Loucy (cell line): Measurements from ENCODE around the gene ARHGEF10L.

Source experiments
- H2AFZ ChIP-seq: fragments of 200-600 bp; sonication (generic); 2 replicates; pipeline ENCODE4 v1.6.0; 2016; ENCODE audit warnings: antibody characterized with exemption, mild to moderate bottlenecking, low read length, moderate library complexity
- H3F3A ChIP-seq: fragments of 200-600 bp; 2 replicates; pipeline ENCODE4 v1.6.0; 2016; ENCODE audit warnings: antibody characterized with exemption, low read depth, mild to moderate bottlenecking
- H3K27me3 ChIP-seq: fragments of 200-600 bp; sonication (generic); 2 replicates; pipeline ENCODE4 v1.6.1; 2014; ENCODE audit warnings: low read length, mild to moderate bottlenecking; ENCODE audit not compliant: insufficient read depth, poor library complexity, severe bottlenecking
- H3K36me3 ChIP-seq: fragments of 200-600 bp; sonication (generic); 2 replicates; pipeline ENCODE4 v1.6.1; 2016; ENCODE audit warnings: low read length; ENCODE audit not compliant: insufficient read depth
- H3K4me1 ChIP-seq: fragments of 200-600 bp; sonication (generic); 2 replicates; pipeline ENCODE4 v1.5.1; 2014; ENCODE audit warnings: low read length, mild to moderate bottlenecking; ENCODE audit not compliant: insufficient read depth, poor library complexity, severe bottlenecking
- H3K4me2 ChIP-seq: fragments of 200-600 bp; sonication (generic); 2 replicates; pipeline ENCODE4 v1.6.0; 2014; ENCODE audit warnings: antibody characterized with exemption, low read length, low read depth, mild to moderate bottlenecking; ENCODE audit not compliant: poor library complexity, severe bottlenecking
- H3K4me3 ChIP-seq: fragments of 200-600 bp; sonication (generic); 2 replicates; pipeline ENCODE4 v1.5.1; 2014; ENCODE audit warnings: low read length, mild to moderate bottlenecking, mixed read lengths; ENCODE audit not compliant: poor library complexity, severe bottlenecking
- H3K79me2 ChIP-seq: fragments of 200-600 bp; sonication (generic); 2 replicates; pipeline ENCODE4 v1.6.1; 2014; ENCODE audit warnings: low read length; ENCODE audit not compliant: insufficient read depth
- H3K9ac ChIP-seq: fragments of 200-600 bp; sonication (generic); 2 replicates; pipeline ENCODE4 v1.6.0; 2014; ENCODE audit warnings: mild to moderate bottlenecking, low read depth, low read length, moderate library complexity; ENCODE audit not compliant: poor library complexity, severe bottlenecking
- H3K9me2 ChIP-seq: fragments of 200-600 bp; sonication (generic); replicated peaks from 2 replicates; pipeline ENCODE4 v1.6.1; 2016; ENCODE audit warnings: low read depth, low read length, mixed read lengths
- H3K9me3 ChIP-seq: fragments of 200-600 bp; sonication (generic); 2 replicates; pipeline ENCODE4 v1.6.1; 2014; ENCODE audit warnings: mild to moderate bottlenecking, antibody characterized with exemption, low read length, low read depth; ENCODE audit not compliant: insufficient read depth
- H4K20me1 ChIP-seq: fragments of 200-600 bp; sonication (generic); 2 replicates; pipeline ENCODE4 v1.6.0; 2014; ENCODE audit warnings: antibody characterized with exemption, low read length, mild to moderate bottlenecking; ENCODE audit not compliant: insufficient read depth, poor library complexity, severe bottlenecking
- EZH2phosphoT487 ChIP-seq: fragments of 200-600 bp; IDR thresholded peaks from 2 replicates; pipeline ENCODE4 v1.6.1; 2018; ENCODE audit warnings: antibody characterized with exemption, mild to moderate bottlenecking, moderate library complexity, borderline replicate concordance
- TF ChIP-seq, protein P1 (sequence below): fragments of 200-600 bp; sonication (generic); conservative IDR thresholded peaks from 2 replicates; pipeline ENCODE4 v1.5.1; 2014; ENCODE audit warnings: mild to moderate bottlenecking, antibody characterized with exemption, low read length

ARHGEF10L gene

DNA sequence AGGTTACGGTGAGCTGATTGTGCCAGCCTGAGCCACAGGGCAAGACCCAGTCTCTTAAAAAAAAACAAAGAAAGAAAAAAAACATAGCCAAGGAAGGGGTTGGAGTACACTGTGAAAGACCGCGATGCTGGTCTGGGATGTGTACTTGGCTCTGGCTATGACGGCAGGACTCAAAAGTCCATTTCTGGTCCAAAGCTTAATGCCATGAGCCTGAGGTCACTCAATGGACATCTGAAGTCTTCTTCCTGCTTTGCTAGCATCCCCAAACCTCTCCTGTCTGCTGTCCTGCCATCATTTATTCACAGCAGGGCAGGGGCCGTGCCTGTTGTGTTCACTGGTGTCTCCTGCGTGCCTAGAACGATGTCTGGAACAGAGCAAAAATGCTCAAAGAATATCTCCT lies 1.5 kb upstream of the ARHGEF10L start:
- Histone ChIP-seq H3K9ac (no peak overlapping the region), H3K4me2 (no peak overlapping the region)

DNA sequence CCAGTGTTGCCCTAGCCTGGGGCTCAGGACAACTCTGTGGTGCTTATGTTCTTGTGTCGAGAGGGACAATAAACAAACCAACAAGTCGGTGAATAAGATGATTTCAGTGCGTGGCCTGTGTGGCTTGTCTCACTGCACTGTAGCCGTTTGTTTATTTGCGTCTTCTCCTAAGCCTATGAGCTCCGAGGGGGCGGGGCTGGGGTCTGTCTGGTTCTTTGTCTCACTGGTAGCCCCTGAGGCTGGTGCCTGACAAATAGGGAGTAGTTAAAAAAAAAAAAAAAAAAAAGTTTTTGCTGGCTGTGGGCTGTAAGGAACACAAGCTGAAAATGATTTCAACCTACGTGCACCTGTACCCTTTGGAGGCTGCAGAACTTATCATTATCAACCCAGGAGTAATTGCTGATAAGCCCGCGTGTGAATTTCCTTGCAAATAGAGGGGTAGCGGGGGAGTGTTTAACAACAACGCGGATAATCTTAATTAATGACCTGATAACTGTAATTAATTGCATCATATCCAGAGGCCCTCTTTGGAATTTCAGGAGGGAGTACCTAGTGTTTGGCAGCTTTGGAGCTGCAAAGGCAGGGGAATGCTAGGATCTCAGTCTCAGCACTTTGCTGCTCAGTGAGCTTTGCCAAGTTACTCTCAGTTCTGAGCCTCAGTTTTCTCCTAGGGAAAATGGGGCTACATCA lies 925 bp upstream of the ARHGEF10L start:
- no peak for TF ChIP-seq EZH2phosphoT487
- TF ChIP-seq, protein P1, sequence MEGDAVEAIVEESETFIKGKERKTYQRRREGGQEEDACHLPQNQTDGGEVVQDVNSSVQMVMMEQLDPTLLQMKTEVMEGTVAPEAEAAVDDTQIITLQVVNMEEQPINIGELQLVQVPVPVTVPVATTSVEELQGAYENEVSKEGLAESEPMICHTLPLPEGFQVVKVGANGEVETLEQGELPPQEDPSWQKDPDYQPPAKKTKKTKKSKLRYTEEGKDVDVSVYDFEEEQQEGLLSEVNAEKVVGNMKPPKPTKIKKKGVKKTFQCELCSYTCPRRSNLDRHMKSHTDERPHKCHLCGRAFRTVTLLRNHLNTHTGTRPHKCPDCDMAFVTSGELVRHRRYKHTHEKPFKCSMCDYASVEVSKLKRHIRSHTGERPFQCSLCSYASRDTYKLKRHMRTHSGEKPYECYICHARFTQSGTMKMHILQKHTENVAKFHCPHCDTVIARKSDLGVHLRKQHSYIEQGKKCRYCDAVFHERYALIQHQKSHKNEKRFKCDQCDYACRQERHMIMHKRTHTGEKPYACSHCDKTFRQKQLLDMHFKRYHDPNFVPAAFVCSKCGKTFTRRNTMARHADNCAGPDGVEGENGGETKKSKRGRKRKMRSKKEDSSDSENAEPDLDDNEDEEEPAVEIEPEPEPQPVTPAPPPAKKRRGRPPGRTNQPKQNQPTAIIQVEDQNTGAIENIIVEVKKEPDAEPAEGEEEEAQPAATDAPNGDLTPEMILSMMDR = no peak
- Histone ChIP-seq H3K9me3 (no peaks in the 10 kb centered on the region), H3K9me2 (no peaks in the 10 kb centered on the region), H3K27me3 (no peaks in the 10 kb centered on the region), H2AFZ (no peak overlapping the region), H3K9ac (no peak overlapping the region), H4K20me1 (no peaks in the 10 kb centered on the region), H3K4me1 (no peaks in the 10 kb centered on the region), H3K4me3 (no peak overlapping the region), H3F3A (no peaks in the 10 kb centered on the region), H3K79me2 (no peaks in the 10 kb centered on the region), H3K4me2 (no peak overlapping the region), H3K36me3 (no peaks in the 10 kb centered on the region)

More for the DNA sequence above, 1.5 kb upstream of the ARHGEF10L start:
- no peak overlapping the region for H3K4me3 ChIP-seq
- no peak overlapping the region for H2AFZ ChIP-seq
- no peaks in the 10 kb centered on the region for H3K36me3 ChIP-seq
- TF ChIP-seq, protein P1 = no peak
- no peaks in the 10 kb centered on the region for H3K79me2 ChIP-seq
- H3K27me3 ChIP-seq = no peaks in the 10 kb centered on the region
- no peaks in the 10 kb centered on the region for H4K20me1 ChIP-seq
- no peaks in the 10 kb centered on the region for H3F3A ChIP-seq
- no peaks in the 10 kb centered on the region for H3K9me3 ChIP-seq
- H3K9me2 ChIP-seq = no peaks in the 10 kb centered on the region
- H3K4me1 ChIP-seq = no peaks in the 10 kb centered on the region

DNA sequence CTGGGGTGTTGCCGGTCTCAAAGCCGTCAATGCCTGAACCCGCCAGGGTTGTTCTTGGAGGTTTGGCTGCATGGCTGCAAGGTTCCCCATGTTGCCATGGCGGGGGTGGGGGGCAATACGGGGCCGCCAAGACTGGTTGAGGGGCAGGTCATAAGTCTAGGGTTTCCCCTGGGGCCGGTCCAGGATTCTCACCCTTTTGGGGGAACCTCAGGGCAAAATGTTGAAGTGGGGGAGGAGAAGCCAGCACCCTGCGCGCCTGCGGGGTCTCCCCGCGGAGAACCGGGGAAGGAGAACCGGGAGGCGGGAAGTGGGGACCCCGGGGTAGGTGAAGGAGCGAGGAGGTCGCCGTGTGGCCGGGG lies 401 bp upstream of the ARHGEF10L start:
- H3K27me3 ChIP-seq = no peaks in the 10 kb centered on the region
- H3K4me3 ChIP-seq = no peak overlapping the region
- no peaks in the 10 kb centered on the region for H3K9me2 ChIP-seq
- no peak overlapping the region for H3K9ac ChIP-seq
- H4K20me1 ChIP-seq = no peaks in the 10 kb centered on the region
- no peaks in the 10 kb centered on the region for H3K36me3 ChIP-seq
- no peaks in the 10 kb centered on the region for H3K79me2 ChIP-seq
- TF ChIP-seq EZH2phosphoT487 = no peak
- TF ChIP-seq, protein P1 = no peak
- no peak overlapping the region for H2AFZ ChIP-seq
- H3K9me3 ChIP-seq = no peaks in the 10 kb centered on the region
- no peaks in the 10 kb centered on the region for H3F3A ChIP-seq
- H3K4me2 ChIP-seq = no peak overlapping the region
- H3K4me1 ChIP-seq = no peaks in the 10 kb centered on the region
